SK-N-SH treated with all-trans-retinoic acid at 6 μM for 48 hours (cell line): ENCODE results near the gene WDR5.

Experiments
- ATAC-seq: fragments of 200-7000 bp; cut with Tn5 transposase; 3 replicates; pipeline ENCODE4 v1.9.1; 2020; ENCODE audit warnings: mild to moderate bottlenecking, moderate library complexity
- ARNTL ChIP-seq: fragments of 450-650 bp; formaldehyde crosslinking; IDR thresholded peaks from 2 replicates; pipeline ENCODE4 v1.5.0; 2020; ENCODE audit warnings: low read depth, mild to moderate bottlenecking, moderate library complexity, borderline replicate concordance
- BACH2 ChIP-seq: fragments of 250-450 bp; sonication (Bioruptor Pico); IDR thresholded peaks from 2 replicates; pipeline ENCODE4 v1.9.0; 2021; ENCODE audit warnings: mild to moderate bottlenecking, borderline replicate concordance
- CREB5 ChIP-seq: fragments of 250-450 bp; sonication (Bioruptor Pico); IDR thresholded peaks from 2 replicates; pipeline ENCODE4 v1.5.1; 2020; ENCODE audit warnings: low read depth, mild to moderate bottlenecking, moderate library complexity
- CSDC2 ChIP-seq: fragments of 250-450 bp; sonication (Bioruptor Pico); IDR thresholded peaks from 2 replicates; pipeline ENCODE4 v1.5.0; 2020; ENCODE audit warnings: mild to moderate bottlenecking, moderate library complexity
- CSRNP3 ChIP-seq: fragments of 250-450 bp; sonication (Bioruptor Pico); IDR thresholded peaks from 2 replicates; pipeline ENCODE4 v1.5.1; 2021; ENCODE audit warnings: mild to moderate bottlenecking, moderate library complexity
- GLIS3 ChIP-seq: fragments of 250-450 bp; sonication (Bioruptor Pico); IDR thresholded peaks from 2 replicates; pipeline ENCODE4 v1.5.0; 2020; ENCODE audit warnings: mild to moderate bottlenecking, moderate library complexity
- ISL1 ChIP-seq: fragments of 250-450 bp; sonication (Bioruptor Pico); IDR thresholded peaks from 2 replicates; pipeline ENCODE4 v2.1.2; 2022; ENCODE audit warnings: mild to moderate bottlenecking, moderate library complexity
- PATZ1 ChIP-seq: fragments of 250-450 bp; sonication (Bioruptor Pico); IDR thresholded peaks from 2 replicates; pipeline ENCODE4 v1.8.0; 2020; ENCODE audit warnings: mild to moderate bottlenecking, moderate library complexity, borderline replicate concordance
- RARB ChIP-seq: fragments of 250-450 bp; sonication (Bioruptor Pico); IDR thresholded peaks from 2 replicates; pipeline ENCODE4 v1.8.0; 2021; ENCODE audit warnings: mild to moderate bottlenecking, moderate library complexity
- SNAI2 ChIP-seq: fragments of 250-450 bp; sonication (Bioruptor Pico); IDR thresholded peaks from 2 replicates; pipeline ENCODE4 v1.5.0; 2020; ENCODE audit warnings: mild to moderate bottlenecking, moderate library complexity
- TOX ChIP-seq: fragments of 250-450 bp; sonication (Bioruptor Pico); IDR thresholded peaks from 2 replicates; pipeline ENCODE4 v1.8.0; 2021; ENCODE audit warnings: mild to moderate bottlenecking, moderate library complexity, borderline replicate concordance
- TSHZ2 ChIP-seq: fragments of 250-450 bp; sonication (Bioruptor Pico); IDR thresholded peaks from 2 replicates; pipeline ENCODE4 v1.5.0; 2020; ENCODE audit warnings: mild to moderate bottlenecking, moderate library complexity
- ZC3H10 ChIP-seq: fragments of 250-450 bp; sonication (Bioruptor Pico); IDR thresholded peaks from 2 replicates; pipeline ENCODE4 v1.5.1; 2021; ENCODE audit warnings: mild to moderate bottlenecking, moderate library complexity
- ZFP3 ChIP-seq: fragments of 250-450 bp; sonication (Bioruptor Pico); IDR thresholded peaks from 2 replicates; pipeline ENCODE4 v1.5.0; 2020; ENCODE audit warnings: mild to moderate bottlenecking, moderate library complexity
- ZNF565 ChIP-seq: fragments of 450-650 bp; formaldehyde crosslinking; conservative IDR thresholded peaks from 2 replicates; pipeline ENCODE4 v1.5.0; 2020; ENCODE audit warnings: low read depth, mild to moderate bottlenecking, moderate library complexity
- ZNF70 ChIP-seq: fragments of 450-650 bp; formaldehyde crosslinking; IDR thresholded peaks from 2 replicates; pipeline ENCODE4 v1.5.0; 2020; ENCODE audit warnings: mild to moderate bottlenecking, moderate library complexity
- TF ChIP-seq, protein P1 (sequence below): fragments of 250-450 bp; sonication (Bioruptor Pico); IDR thresholded peaks from 2 replicates; pipeline ENCODE4 v1.8.0; 2021; ENCODE audit warnings: low read depth, mild to moderate bottlenecking, moderate library complexity, borderline replicate concordance

The WDR5 gene

GRCh38 chr9:134192951-134193731, 57.3 kb downstream of the WDR5 start (continued):
- TF ChIP-seq TSHZ2 (CRISPR knock-in tag) (no peak), ZNF565 (CRISPR knock-in tag) (no peak), ISL1 (CRISPR knock-in tag) (no peak)
- TF ChIP-seq, all 23 proteins: peak for 0

DNA sequence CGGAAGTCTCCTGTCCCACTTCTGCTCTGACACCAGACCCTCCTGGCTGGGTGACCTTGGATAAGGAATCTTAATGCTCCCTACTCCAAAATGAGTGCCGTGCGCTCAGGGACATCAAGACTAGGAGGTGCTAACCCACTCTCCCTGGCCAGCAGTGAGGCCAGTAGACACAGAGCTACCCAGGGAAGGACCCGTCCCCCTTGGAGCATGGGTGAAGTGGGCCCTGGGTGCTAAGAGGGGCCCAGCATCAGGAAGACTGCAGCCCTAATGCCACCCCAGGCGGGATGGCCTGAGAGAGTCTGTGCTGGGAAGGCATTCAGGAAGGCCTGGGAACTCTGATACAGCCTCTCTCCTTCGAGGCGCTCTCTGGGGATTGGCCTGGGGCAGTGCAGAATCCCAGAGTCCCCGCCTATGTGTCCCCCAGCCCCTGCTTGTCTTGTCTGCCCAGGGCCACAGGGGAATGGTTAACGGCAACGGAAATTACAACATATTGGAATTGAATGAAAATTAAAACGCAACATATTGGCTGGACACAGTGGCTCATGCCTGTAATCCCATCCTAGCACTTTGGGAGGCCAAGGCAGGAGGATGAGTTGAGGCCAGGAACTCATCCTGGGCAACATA, 58.1 kb downstream of the WDR5 start:
- no peak for TF ChIP-seq CREB5 (CRISPR knock-in tag)
- no peak for TF ChIP-seq ZNF565 (CRISPR knock-in tag)
- no peak for TF ChIP-seq TOX (CRISPR knock-in tag)
- TF ChIP-seq TSHZ2 (CRISPR knock-in tag): no peak
- no peak for TF ChIP-seq CSRNP3
- no peak for TF ChIP-seq ZFP3 (CRISPR knock-in tag)
- TF ChIP-seq CSDC2 (CRISPR knock-in tag): no peak
- TF ChIP-seq ZC3H10: no peak
- no peak for TF ChIP-seq ZNF70
- no peak for TF ChIP-seq GLIS3 (CRISPR knock-in tag)
- no peak for TF ChIP-seq SNAI2 (CRISPR knock-in tag)
- no peak for TF ChIP-seq ARNTL
- TF ChIP-seq, protein P1, sequence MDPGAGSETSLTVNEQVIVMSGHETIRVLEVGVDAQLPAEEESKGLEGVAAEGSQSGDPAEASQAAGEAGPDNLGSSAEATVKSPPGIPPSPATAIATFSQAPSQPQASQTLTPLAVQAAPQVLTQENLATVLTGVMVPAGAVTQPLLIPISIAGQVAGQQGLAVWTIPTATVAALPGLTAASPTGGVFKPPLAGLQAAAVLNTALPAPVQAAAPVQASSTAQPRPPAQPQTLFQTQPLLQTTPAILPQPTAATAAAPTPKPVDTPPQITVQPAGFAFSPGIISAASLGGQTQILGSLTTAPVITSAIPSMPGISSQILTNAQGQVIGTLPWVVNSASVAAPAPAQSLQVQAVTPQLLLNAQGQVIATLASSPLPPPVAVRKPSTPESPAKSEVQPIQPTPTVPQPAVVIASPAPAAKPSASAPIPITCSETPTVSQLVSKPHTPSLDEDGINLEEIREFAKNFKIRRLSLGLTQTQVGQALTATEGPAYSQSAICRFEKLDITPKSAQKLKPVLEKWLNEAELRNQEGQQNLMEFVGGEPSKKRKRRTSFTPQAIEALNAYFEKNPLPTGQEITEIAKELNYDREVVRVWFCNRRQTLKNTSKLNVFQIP (CRISPR knock-in tag): no peak
- no peak for ATAC-seq

- no peak for ATAC-seq
- TF ChIP-seq RARB (no peak), ZFP3 (CRISPR knock-in tag) (no peak), SNAI2 (CRISPR knock-in tag) (no peak), TOX (CRISPR knock-in tag) (no peak), ZNF565 (CRISPR knock-in tag) (no peak), ISL1 (CRISPR knock-in tag) (no peak), GLIS3 (CRISPR knock-in tag) (no peak), BACH2 (CRISPR knock-in tag) (no peak), ZNF70 (no peak), ZC3H10 (no peak), CSDC2 (CRISPR knock-in tag) (no peak), CSRNP3 (no peak), PATZ1 (CRISPR knock-in tag) (no peak), ARNTL (no peak)
- TF ChIP-seq, protein P1 (CRISPR knock-in tag): no peak
These were observed 59.7 kb downstream of the WDR5 start for GRCh38 chr9:134195558-134195957.
